Naive B cell (primary cell): ENCODE results near the gene DMKN. TPM values are rescaled to one million over a fixed set of nuclear protein-coding genes. Genes with fewer than 3 reads are reported as not detected.

Source experiments
- ATAC-seq, 2 donors: fragments of 150-1000 bp; cut with Tn5 transposase; 2 replicates each; pipeline ENCODE4 v1.10.0; 2021; ENCODE audit warnings: low read depth in 2 of 2, mild to moderate bottlenecking in 2 of 2, moderate library complexity in 2 of 2
- DNase-seq: peaks from one replicate; pipeline ENCODE4 v3.0.0; 2022
- H3K27ac Mint-ChIP-seq, 6 donors: one replicate each; pipeline ENCODE4 v1.8.0; 2020 to 2022; ENCODE audit warnings: mild to moderate bottlenecking in 6 of 6, mixed read lengths in 6 of 6, moderate library complexity in 5 of 6, inconsistent platforms in 2 of 6
- H3K27me3 Mint-ChIP-seq, 3 donors: one replicate each; pipeline ENCODE4 v1.8.0; 2021 to 2022; ENCODE audit warnings: mixed read lengths in 3 of 3, mild to moderate bottlenecking in 1 of 3
- H3K36me3 Mint-ChIP-seq, 2 donors: one replicate each; pipeline ENCODE4 v1.8.0; 2020 to 2022; ENCODE audit warnings: mixed read lengths in 2 of 2, inconsistent platforms in 1 of 2, mild to moderate bottlenecking in 1 of 2
- H3K4me1 Mint-ChIP-seq, 3 donors: one replicate each; pipeline ENCODE4 v1.8.0; 2020 to 2022; ENCODE audit warnings: mixed read lengths in 3 of 3, inconsistent platforms in 1 of 3, mild to moderate bottlenecking in 1 of 3, moderate library complexity in 1 of 3
- H3K4me3 Mint-ChIP-seq, 8 donors: one replicate each; pipeline ENCODE4 v1.8.0; 2020 to 2022; ENCODE audit warnings: mild to moderate bottlenecking in 8 of 8, mixed read lengths in 8 of 8, moderate library complexity in 8 of 8, inconsistent platforms in 2 of 8
- H3K9me3 Mint-ChIP-seq, 7 donors: one replicate each; pipeline ENCODE4 v1.8.0; 2020 to 2022; ENCODE audit warnings: mixed read lengths in 7 of 7, mild to moderate bottlenecking in 5 of 7, inconsistent platforms in 2 of 7, moderate library complexity in 1 of 7
- polyA plus RNA-seq, 6 donors: library from polyadenylated mRNA; unstranded; fragments of 300-500 nt; fragmentation: Illumina TruSeq; gene quantifications; one replicate each; pipeline ENCODE4 v1.2.3, GENCODE V29; 2021; ENCODE audit warnings: low read depth in 6 of 6

Gene DMKN
- polyA plus RNA-seq, 6 donors from 2014 or later, result 2.6 to 3.1 TPM; not detected in 4

- Mint-ChIP-seq H3K9me3 (no peaks in the 10 kb centered on the region), H3K27ac (peak overlapping the region; percentile 20 to 94 (median 82)), H3K4me1 (peaks cover 61 to 88% (median 73%) of the 10 kb centered on the region in 3 donors), H3K4me3 (peak overlapping the region; percentile 19 to 89 (median 76)), H3K36me3 (no peaks in the 10 kb centered on the region), H3K27me3 (no peaks in the 10 kb centered on the region)
- DNase-seq (peak; percentile 80), ATAC-seq (peak; percentile 71)
Measured at GRCh38 chr19:35458731-35459391, 54.6 kb downstream of the DMKN start.

DNA sequence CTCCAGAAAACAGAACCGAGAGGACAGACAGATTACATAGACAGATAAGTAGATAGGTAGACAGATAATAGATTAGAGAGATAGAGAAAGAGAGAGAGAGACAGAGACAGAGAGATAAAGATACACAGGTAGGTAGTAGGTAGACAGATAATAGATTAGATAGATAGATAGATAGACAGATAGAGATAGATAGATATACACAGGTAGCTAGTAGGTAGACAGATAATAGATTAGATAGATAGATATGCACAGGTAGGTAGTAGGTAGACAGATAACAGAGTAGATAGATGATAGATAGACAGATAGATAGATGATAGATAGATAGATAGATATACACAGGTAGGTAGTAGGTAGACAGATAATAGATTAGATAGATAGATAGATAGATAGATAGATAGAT, 55.3 kb downstream of the DMKN start:
- no peaks in the 10 kb centered on the region for H3K36me3 Mint-ChIP-seq
- H3K9me3 Mint-ChIP-seq, result no peaks in the 10 kb centered on the region
- H3K4me1 Mint-ChIP-seq, result peaks cover 57 to 81% (median 67%) of the 10 kb centered on the region in 3 donors
- H3K27ac Mint-ChIP-seq, result peak overlapping the region in 1 of 6 donors; percentile 91
- ATAC-seq (no peak), DNase-seq (no peak)
- H3K27me3 Mint-ChIP-seq, result no peaks in the 10 kb centered on the region
- H3K4me3 Mint-ChIP-seq, result peak overlapping the region in 7 of 8 donors; percentile 19 to 89 (median 75)

GRCh38 chr19:35457173-35457572, 56.3 kb downstream of the DMKN start:
- Mint-ChIP-seq H3K4me3 (peak overlapping the region in 6 of 8 donors; percentile 0 to 54 (median 33)), H3K27me3 (no peaks in the 10 kb centered on the region), H3K27ac (peak overlapping the region in 2 of 6 donors; percentile 8 to 88), H3K36me3 (no peaks in the 10 kb centered on the region), H3K9me3 (no peaks in the 10 kb centered on the region), H3K4me1 (peaks cover 48 to 71% (median 56%) of the 10 kb centered on the region in 3 donors)
- peak; percentile 27 to 34 for ATAC-seq
- peak; percentile 35 for DNase-seq

DNA sequence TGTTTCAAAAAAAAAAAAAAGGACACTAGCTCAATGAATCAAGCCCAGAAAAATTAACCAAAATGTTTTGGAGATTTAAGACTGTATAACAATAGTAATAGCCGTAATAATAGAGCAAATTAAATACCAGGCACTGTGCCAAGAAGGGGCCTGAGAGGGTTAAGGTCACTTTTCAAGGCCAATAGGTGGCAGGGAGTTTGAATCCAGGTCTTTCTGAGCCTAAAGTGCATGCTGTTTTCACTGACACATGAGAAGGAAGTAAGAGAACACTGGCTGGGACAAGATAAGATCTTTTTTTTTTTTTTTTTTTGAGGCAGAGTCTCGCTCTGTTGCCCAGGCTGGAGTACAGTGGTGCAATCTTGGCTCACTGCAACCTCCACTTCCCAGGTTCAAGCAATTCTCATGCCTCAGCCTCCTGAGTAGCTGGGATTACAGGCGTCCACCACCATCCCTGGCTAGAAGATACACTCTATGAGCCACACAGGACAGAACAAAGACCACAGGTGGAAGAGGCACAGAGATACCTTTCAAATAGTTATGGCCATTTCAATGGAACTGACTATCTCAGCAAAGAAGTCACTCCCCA, 57.7 kb downstream of the DMKN start:
- no peak overlapping the region for H3K27ac Mint-ChIP-seq
- peaks cover 44 to 68% (median 58%) of the 10 kb centered on the region in 3 donors for H3K4me1 Mint-ChIP-seq
- H3K9me3 Mint-ChIP-seq, result no peaks in the 10 kb centered on the region
- H3K27me3 Mint-ChIP-seq, result no peaks in the 10 kb centered on the region
- peak overlapping the region in 5 of 8 donors; percentile 10 to 69 (median 26) for H3K4me3 Mint-ChIP-seq
- H3K36me3 Mint-ChIP-seq, result no peaks in the 10 kb centered on the region
- ATAC-seq, result no peak
- DNase-seq, result no peak

GRCh38 chr19:35454663-35455062, 58.8 kb downstream of the DMKN start:
- Mint-ChIP-seq H3K36me3 (no peaks in the 10 kb centered on the region), H3K4me1 (peaks cover 40 to 65% (median 48%) of the 10 kb centered on the region in 3 donors)
- no peak for DNase-seq

DNA sequence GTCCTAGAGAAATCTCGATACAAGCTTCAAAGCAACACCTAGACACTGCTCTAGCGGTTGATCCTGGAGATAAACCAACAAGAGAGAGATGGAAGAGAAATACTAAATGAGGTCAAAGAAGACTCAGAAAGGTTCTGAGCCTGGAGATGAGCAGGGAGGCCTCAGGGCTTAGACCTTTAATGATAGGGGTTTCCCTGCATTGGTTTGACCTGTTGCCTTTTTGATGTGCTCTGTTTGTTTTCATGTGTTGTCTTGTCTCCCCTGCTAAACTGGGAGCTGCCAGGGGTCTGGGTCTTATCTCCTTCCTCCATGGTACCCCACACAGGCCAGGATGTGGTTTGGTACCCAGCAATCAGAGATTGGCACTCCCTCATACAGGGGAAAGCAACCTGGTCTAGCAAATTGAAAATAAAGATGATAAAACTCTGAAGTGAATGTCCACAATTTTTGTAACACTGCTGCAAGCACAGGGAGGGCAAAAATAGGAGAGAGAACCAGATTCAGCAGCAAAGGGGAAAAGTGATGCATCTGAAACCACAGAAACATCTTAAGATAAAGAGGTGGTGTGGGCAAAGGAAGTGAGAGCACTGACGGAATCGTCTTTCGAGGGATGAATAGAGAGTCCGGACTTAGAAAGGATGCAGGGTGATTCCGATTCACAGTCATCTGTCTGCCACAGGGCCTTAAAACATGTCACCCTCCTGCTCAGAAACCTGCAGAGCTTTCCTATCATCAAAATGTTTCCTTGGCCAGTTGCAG, 61.9 kb downstream of the DMKN start:
- DNase-seq, result no peak
- Mint-ChIP-seq H3K4me1 (peaks cover 32 to 61% (median 45%) of the 10 kb centered on the region in 3 donors), H3K27me3 (peaks cover 4 to 10% (median 4%) of the 10 kb centered on the region in 3 donors), H3K9me3 (no peaks in the 10 kb centered on the region), H3K4me3 (no peak overlapping the region), H3K27ac (no peak overlapping the region), H3K36me3 (no peaks in the 10 kb centered on the region)
- ATAC-seq, result no peak

More at GRCh38 chr19:35454663-35455062, 58.8 kb downstream of the DMKN start:
- no peak overlapping the region for H3K27ac Mint-ChIP-seq
- no peaks in the 10 kb centered on the region for H3K27me3 Mint-ChIP-seq
- ATAC-seq, result no peak
- H3K9me3 Mint-ChIP-seq, result no peaks in the 10 kb centered on the region
- no peak overlapping the region for H3K4me3 Mint-ChIP-seq

DNA sequence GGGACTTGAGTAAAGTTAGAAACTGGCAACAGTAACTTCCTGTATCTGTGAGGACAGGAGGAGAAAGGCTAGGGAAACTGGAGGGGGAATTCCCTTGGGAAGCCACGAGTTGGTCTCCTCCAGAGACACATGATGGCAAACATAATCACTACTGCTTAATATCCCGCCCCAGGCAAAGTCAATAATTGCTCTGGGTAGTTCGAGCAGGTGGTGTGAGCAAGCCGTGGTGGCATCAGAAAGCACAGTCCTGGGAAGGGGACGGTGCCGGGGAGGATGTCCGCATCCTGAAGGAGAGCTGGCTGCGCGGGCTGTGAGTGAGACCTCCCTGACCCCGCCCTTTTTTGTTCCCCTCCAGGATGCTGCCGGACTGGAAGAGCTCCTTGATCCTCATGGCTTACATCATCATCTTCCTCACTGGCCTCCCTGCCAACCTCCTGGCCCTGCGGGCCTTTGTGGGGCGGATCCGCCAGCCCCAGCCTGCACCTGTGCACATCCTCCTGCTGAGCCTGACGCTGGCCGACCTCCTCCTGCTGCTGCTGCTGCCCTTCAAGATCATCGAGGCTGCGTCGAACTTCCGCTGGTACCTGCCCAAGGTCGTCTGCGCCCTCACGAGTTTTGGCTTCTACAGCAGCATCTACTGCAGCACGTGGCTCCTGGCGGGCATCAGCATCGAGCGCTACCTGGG, 63.9 kb downstream of the DMKN start:
- H3K4me3 Mint-ChIP-seq, result peak overlapping the region in 4 of 8 donors; percentile 25 to 86 (median 62)
- H3K27ac Mint-ChIP-seq, result no peak overlapping the region

GRCh38 chr19:35447606-35448469, 65.6 kb downstream of the DMKN start, which contains the start of gene FFAR2:
Gene FFAR2 (plus strand): TSS chr19:35448257. CDS start chr19:35449715, 1,458 bp downstream.
- no peaks in the 10 kb centered on the region for H3K36me3 Mint-ChIP-seq
- H3K9me3 Mint-ChIP-seq, result no peaks in the 10 kb centered on the region
- H3K4me1 Mint-ChIP-seq, result peaks cover 31 to 54% (median 52%) of the 10 kb centered on the region in 3 donors
- H3K27me3 Mint-ChIP-seq, result peaks cover 14 to 24% (median 19%) of the 10 kb centered on the region in 3 donors
- H3K4me3 Mint-ChIP-seq, result peak within 1 kb of the TSS in 7 of 8 donors; percentile 34 to 86 (median 61)
- ATAC-seq, result no peak
- peak within 1 kb of the TSS in 2 of 6 donors; percentile 3 to 50 for H3K27ac Mint-ChIP-seq
- DNase-seq, result no peak

More for the DNA sequence above, 63.9 kb downstream of the DMKN start:
- Mint-ChIP-seq H3K36me3 (no peaks in the 10 kb centered on the region), H3K4me1 (peaks cover 31 to 56% (median 52%) of the 10 kb centered on the region in 3 donors), H3K9me3 (no peaks in the 10 kb centered on the region), H3K27me3 (peaks cover 14 to 24% (median 19%) of the 10 kb centered on the region in 3 donors)
- DNase-seq (no peak), ATAC-seq (no peak)

Other genes starting within 250 kb of the DMKN start
- 10 to 100 TPM in 4 of 6 donors, 1 to 10 TPM in 2; 1.9 to 15.5 (median 10.4) TPM for gene USF2, start 244.7 kb downstream of the DMKN start, polyA plus RNA-seq
- gene HAMP, start 231.1 kb downstream of the DMKN start, polyA plus RNA-seq, result under 1 TPM in 1 of 6 donors, not detected in 5; 0.12 TPM
- under 1 TPM in 4 of 6 donors, not detected in 2; 0.12 to 0.41 (median 0.29) TPM for gene MAG, start 221.5 kb downstream of the DMKN start, polyA plus RNA-seq
- 100 to 1,000 TPM; 364 to 971 (median 552) TPM for gene CD22, start 184.5 kb downstream of the DMKN start, polyA plus RNA-seq
- 1 to 10 TPM in 2 of 6 donors, under 1 TPM in 4; 0.14 to 1.9 (median 0.75) TPM for gene FFAR1, start 165.7 kb downstream of the DMKN start, polyA plus RNA-seq
- under 1 TPM in 1 of 6 donors, not detected in 5; 0.17 TPM for gene FFAR3, start 155.2 kb downstream of the DMKN start, polyA plus RNA-seq
- gene GPR42, start 142.6 kb downstream of the DMKN start, polyA plus RNA-seq, result not detected
- gene FFAR2, start 65.4 kb downstream of the DMKN start, polyA plus RNA-seq, result not detected
- not detected for gene KRTDAP, start 23.2 kb downstream of the DMKN start, polyA plus RNA-seq
- not detected for gene SBSN, start 14.7 kb upstream of the DMKN start, polyA plus RNA-seq
- not detected for gene GAPDHS, start 19.8 kb upstream of the DMKN start, polyA plus RNA-seq
- gene TMEM147, start 32.0 kb upstream of the DMKN start, polyA plus RNA-seq, result 100 to 1,000 TPM; 153 to 293 (median 162) TPM
- not detected for gene ATP4A, start 50.0 kb upstream of the DMKN start, polyA plus RNA-seq
- not detected for gene PMIS2, start 72.5 kb upstream of the DMKN start, polyA plus RNA-seq
- 1 to 10 TPM; 6.7 to 9.8 (median 8.6) TPM for gene HAUS5, start 99.1 kb upstream of the DMKN start, polyA plus RNA-seq
- 10 to 100 TPM; 30.6 to 71.1 (median 50.9) TPM for gene RBM42, start 115.4 kb upstream of the DMKN start, polyA plus RNA-seq
- under 1 TPM in 1 of 6 donors, not detected in 5; 0.61 TPM for gene ETV2, start 128.1 kb upstream of the DMKN start, polyA plus RNA-seq
- 100 to 1,000 TPM; 623 to 732 (median 678) TPM for gene COX6B1, start 134.7 kb upstream of the DMKN start, polyA plus RNA-seq
- not detected for gene UPK1A, start 152.9 kb upstream of the DMKN start, polyA plus RNA-seq
- gene ZBTB32, start 190.9 kb upstream of the DMKN start, polyA plus RNA-seq, result 1 to 10 TPM in 1 of 6 donors, under 1 TPM in 4, not detected in 1; 0.21 to 1.3 (median 0.70) TPM
- 1 to 10 TPM in 2 of 6 donors, under 1 TPM in 4; 0.35 to 2.2 (median 0.76) TPM for gene KMT2B, start 204.4 kb upstream of the DMKN start, polyA plus RNA-seq
- 100 to 1,000 TPM; 114 to 195 (median 134) TPM for gene IGFLR1, start 228.8 kb upstream of the DMKN start, polyA plus RNA-seq
- 10 to 100 TPM; 26.1 to 41.0 (median 32.5) TPM for gene U2AF1L4, start 231.8 kb upstream of the DMKN start, polyA plus RNA-seq
- 100 to 1,000 TPM in 2 of 6 donors, 10 to 100 TPM in 4; 82.4 to 105 (median 94.3) TPM for gene PSENEN, start 232.0 kb upstream of the DMKN start, polyA plus RNA-seq
- gene LIN37, start 234.9 kb upstream of the DMKN start, polyA plus RNA-seq, result 10 to 100 TPM in 3 of 6 donors, 1 to 10 TPM in 3; 8.1 to 17.9 (median 11.1) TPM
- not detected for gene HSPB6, start 243.4 kb upstream of the DMKN start, polyA plus RNA-seq
- gene PROSER3, start 244.5 kb upstream of the DMKN start, polyA plus RNA-seq, result 10 to 100 TPM in 1 of 6 donors, 1 to 10 TPM in 4, not detected in 1; 3.2 to 13.9 (median 9.0) TPM